DMS53 treated with DMSO at 0.1 percent for 48 hours (cell line): ENCODE data around the gene OR13J1.

ENCODE experiments used
- DNase-seq: peaks from one replicate; lab custom pipeline; 2025; ENCODE audit not compliant: unreplicated experiment; lab: John Stamatoyannopoulos, UW

The OR13J1 gene

GRCh38 chr9:35859990-35860339 lies 10.2 kb downstream of the OR13J1 start:
- no peak for DNase-seq

GRCh38 chr9:35859310-35859989 lies 10.8 kb downstream of the OR13J1 start:
- no peak for DNase-seq

GRCh38 chr9:35858458-35858857 lies 11.7 kb downstream of the OR13J1 start:
- no peak for DNase-seq

- DNase-seq: no peak
Measured at GRCh38 chr9:35856882-35857281, 13.3 kb downstream of the OR13J1 start.

GRCh38 chr9:35856206-35856605 lies 14.0 kb downstream of the OR13J1 start:
- DNase-seq: no peak

- no peak for DNase-seq
Measured at GRCh38 chr9:35854091-35854762, 16.0 kb downstream of the OR13J1 start.

GRCh38 chr9:35852876-35853865 lies 17.0 kb downstream of the OR13J1 start:
- no peak for DNase-seq

GRCh38 chr9:35852267-35852815 lies 17.9 kb downstream of the OR13J1 start:
- DNase-seq: no peak

- DNase-seq: no peak
Measured at GRCh38 chr9:35847792-35848572, 22.2 kb downstream of the OR13J1 start.

GRCh38 chr9:35845824-35846771 lies 24.1 kb downstream of the OR13J1 start:
- DNase-seq: no peak

GRCh38 chr9:35844628-35845270 lies 25.5 kb downstream of the OR13J1 start:
- DNase-seq: no peak

GRCh38 chr9:35842795-35843194 lies 27.4 kb downstream of the OR13J1 start:
- no peak for DNase-seq

GRCh38 chr9:35842020-35842745 lies 28.0 kb downstream of the OR13J1 start:
- DNase-seq: no peak

GRCh38 chr9:35841645-35841900 lies 28.6 kb downstream of the OR13J1 start:
- DNase-seq: no peak

- no peak for DNase-seq
Measured at GRCh38 chr9:35840881-35841644, 29.1 kb downstream of the OR13J1 start.

GRCh38 chr9:35839926-35840325 lies 30.3 kb downstream of the OR13J1 start:
- DNase-seq: no peak

GRCh38 chr9:35836595-35836994 lies 33.6 kb downstream of the OR13J1 start:
- no peak for DNase-seq

- DNase-seq: no peak
Measured at GRCh38 chr9:35835766-35836165, 34.4 kb downstream of the OR13J1 start.
